Measurements from ENCODE around the gene NSUN4.

The NSUN4 gene

DNA sequence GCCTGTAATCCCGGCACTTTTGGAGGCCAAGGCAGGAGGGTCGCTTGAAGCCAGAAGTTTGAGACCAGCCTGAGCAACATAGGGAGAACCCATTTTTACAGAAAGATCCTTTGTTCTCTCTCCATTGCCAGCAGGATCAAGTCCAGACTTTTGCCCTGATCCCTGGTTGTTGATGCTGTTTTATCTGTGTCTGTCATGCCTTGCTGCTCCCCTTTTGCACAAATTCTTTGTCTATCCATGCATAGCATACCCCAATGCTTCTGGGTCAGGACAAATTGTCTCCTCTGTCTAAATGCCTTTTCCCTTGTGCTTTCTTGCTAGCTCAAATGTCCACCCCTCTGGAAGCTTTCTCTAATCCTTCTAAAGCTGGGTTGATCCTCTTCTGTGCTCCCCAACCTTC is 28.2 kb downstream of the NSUN4 start:
- DNase-seq, result no peak

DNA sequence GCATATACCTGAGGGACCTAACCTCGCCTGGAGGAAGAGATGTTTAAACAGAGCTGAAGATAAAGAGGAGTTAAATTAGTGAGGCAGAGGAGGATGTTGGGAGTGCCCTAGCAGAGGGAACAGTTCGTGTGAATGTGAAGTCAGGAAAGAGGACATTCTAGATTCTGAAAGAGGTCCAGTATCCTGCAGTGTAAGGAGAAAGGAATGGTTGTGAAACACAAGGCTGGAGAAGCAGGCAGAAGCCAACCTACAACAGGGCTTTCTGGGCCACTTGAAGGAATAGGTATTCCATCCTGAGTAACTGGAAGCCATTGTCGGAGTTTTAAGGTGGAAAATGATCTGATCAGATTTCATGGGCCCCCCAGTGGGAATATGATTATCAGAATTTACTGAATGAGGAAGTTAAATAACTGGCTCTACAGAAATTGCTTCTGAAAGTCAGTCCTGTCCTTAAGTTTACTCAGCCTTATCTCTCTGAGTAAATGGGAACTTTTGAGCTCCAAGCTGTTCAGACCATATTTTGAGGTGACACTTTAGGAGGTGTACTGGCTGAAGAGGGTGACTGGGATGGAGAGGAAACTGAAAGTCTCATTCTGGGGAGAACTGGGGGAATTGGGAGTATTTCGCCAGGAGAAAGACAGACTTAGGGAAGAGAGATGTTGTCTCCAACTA is 29.1 kb downstream of the NSUN4 start:
- DNase-seq, result no peak

DNA sequence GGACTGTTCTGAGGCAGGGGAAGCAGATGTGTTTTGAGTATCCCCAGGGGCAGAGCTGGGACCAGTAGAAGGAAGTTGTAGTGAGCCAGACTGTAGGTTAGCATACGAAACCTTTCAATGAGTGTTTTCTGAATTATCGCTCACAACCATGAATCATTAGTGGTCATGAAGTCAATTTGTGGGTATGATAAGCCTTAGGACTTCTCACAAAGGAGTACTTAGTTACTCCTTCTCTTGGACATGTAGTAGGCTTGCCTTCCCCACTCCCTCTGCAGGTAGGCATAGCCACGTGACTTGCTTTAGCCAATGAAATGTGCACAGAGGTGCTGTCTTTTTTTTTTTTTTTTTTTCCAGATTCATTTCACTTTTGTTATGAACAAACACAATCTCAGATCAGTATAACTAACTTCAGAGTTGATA is 29.6 kb downstream of the NSUN4 start:
- no peak for DNase-seq

DNA sequence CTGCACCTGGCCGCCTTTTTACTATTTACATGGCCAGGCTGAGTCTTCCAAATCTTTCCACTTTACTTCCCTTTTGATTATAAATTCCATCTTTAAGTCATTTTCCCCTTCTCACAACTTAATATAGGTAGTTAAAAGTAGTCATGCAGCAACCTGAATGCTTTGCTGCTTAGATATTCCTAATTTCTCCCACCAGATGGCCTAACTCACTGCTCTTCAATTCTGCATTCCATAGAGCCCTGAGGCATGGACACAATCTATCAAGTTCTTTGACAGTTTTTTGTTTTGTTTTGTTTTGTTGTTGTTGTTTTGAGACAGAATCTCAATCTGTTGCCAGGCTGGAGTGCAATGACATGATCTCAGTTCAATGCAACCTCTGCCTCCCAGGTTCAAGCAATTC is 31.8 kb downstream of the NSUN4 start:
- no peak for DNase-seq

DNA sequence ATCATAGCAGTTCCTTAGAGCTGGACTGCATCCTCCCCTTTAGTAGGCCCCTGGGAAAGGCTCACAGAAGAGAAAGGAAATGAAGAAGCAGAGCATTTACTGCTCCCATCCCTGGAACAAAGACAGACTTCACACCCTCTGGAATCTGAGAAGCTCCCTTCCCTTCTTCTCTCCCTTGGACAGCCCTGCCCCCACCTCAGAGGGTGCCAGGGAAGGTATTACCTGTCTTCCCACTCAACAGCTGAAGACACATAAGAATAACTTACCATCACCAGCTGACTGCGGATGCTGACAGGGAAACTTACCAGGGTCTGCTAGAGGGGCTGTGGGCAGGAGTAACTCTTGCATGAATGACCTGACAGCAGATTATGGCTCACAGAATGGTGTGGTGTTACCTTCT is 39.4 kb downstream of the NSUN4 start:
- DNase-seq, result no peak

DNA sequence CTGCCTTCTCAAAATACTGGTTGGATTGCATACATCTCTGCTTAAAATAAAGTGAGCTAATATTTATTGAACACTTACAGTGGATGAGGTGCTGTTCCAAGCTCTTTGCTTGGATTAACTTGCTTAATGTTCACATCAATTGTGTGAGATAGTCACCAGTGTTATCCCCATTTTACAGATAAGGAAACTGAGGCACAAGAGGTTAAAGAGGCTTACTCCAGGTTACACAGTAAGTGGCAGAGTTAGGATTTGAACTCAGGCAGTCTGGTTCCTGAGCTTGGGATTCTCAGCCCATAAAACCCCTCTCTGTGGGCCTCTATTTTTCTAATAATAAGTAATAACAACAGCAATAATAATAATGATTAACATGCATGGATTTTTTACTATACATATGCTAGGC is 39.9 kb downstream of the NSUN4 start:
- no peak for DNase-seq

DNA sequence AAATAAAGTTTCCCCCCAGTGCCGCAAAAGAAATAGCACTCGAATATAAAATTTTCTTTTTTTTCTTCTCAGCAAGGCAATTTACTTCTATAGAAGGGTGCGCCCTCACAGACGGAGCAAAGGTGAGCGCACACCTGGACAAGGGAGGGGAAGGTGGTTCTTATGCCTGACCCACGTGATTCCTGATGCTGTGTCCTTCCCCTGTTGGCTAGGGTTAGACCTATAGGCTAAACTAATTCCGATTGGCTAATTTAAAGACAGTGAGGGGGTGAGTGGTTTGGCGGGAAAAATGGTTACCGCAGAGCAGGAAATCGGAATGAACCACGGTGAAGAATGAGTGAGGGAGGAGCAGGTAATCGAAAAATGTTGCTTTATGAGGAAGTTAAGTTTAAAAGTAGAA is 52.9 kb downstream of the NSUN4 start:
- DNase-seq, result no peak

DNA sequence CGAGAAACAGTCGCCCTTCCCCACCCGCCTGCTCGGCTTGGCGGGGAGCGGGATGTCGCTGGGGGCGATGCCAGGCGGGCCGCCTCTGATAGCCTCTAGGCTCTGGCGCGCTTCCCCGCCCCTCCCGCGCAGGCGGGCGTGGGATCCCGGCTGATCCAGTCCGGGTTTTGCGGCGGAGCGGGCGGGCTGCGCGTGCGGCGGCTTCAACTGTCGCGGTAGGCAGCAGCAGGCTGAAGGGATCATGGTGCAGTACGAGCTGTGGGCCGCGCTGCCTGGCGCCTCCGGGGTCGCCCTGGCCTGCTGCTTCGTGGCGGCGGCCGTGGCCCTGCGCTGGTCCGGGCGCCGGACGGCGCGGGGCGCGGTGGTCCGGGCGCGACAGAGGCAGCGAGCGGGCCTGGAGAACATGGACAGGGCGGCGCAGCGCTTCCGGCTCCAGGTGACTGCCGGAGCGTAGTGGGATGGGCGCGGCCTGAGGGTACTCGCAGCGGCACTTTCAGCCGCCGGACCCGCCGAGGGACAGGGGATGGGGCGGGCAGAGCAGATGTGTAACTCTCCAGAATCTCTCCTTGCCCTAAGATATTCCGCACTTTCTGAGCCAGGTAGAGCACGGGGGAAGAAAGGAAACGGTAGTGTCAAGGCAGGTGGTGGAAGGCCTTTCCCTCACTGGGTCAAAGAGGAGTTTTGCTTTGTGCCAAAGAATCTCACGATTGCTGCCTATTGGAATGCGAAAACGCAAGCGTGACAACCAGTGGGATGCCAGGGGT is 53.7 kb downstream of the NSUN4 start, which contains the start of gene FAAH:
Gene FAAH, plus strand, starts transcription at position 210 of the 764 bp plus-strand sequence. Its CDS starts 32 bp downstream, at position 242.
- DNase-seq, result peak; percentile 42

DNA sequence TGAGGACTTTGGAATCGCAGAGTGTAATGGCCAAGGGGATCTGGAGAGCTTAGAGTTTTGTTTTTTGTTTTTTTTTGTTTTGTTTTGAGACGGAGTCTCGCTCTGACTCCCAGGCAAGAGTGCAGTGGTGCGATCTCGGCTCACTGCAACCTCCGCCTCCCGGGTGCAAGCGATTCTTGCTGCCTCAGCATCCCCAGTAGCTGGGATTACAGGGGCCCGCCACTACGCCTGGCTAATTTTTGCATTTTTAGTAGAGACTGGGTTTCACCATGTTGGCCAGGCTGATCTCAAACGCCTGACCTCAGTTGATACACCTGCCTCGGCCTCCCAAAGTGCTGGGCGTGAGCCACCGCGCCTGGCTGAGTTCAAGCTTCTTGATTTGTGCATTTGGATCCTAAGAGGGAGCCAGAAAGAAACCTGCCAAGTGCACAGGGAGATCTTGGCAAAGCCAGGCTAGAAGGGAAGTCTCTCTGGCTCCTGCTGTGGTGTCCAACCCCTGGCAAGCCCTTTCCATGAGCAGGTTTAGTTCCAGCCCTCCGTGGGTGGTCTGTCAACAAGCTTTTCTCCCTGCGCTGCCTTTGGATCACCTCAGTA is 54.4 kb downstream of the NSUN4 start:
- DNase-seq, result peak; percentile 4

DNA sequence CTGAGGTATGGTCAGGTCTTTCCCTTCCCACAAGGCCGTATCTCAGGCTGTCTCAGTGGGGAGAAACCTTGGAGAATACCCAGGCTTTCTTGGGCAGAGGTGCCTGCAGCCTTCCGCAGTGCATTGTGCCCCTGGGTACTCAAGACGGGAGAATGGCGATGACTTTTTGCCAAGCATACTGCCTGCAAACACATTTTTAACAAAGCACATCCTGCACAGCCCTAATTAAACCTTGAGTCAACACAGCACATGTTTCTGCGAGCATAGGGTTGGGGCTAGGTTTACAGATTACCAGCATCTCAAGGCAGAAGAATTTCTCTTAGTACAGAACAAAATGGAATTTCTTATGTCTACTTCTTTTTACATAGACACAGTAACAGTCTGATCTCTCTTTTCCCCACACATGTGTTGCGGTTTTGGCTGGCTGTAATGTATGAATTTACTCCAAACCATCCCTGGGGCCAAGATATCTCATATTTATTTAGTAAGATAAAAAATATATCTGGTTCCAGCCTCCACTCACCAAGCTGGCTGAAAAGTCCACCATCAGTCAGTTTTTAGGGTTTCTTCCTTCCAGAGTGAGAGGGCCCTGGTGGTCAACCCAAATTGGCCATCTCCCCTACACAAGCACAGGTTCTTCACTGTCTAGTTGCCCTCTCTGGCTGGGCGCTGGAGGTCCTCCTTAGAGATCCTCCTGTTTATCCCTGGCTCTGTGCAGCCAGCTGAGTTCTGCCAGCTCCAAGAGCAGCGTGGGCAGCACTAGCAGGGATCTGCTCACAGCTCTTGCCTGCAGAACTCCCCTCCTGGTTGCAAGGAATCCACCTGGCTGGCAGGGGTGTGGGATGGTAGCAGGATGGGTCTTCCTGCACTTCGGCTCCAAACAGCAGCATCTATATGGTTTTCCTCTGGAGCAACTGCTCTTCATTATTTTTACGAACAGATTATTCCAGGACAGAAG is 56.1 kb downstream of the NSUN4 start:
- peak; percentile 18 for DNase-seq

DNA sequence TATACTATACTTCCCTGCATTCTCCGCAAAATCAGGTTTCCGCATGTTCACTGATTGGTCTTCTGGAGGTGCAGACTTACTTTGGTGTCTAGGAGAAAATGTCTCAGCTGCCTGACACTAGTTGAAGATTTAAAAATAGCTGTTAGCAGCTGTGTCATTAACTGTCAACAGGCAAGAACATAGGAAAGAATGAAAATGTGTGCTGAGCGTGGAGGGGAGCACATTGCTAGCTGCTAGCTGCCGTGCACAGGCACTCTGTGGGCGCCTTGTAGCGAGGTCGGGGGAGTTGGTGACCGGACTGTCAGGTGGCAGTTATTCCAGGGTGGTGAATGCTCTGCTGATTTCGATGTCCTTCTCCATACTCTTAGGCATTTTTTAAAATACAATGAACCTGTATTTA is 58.7 kb downstream of the NSUN4 start:
- no peak for DNase-seq

DNA sequence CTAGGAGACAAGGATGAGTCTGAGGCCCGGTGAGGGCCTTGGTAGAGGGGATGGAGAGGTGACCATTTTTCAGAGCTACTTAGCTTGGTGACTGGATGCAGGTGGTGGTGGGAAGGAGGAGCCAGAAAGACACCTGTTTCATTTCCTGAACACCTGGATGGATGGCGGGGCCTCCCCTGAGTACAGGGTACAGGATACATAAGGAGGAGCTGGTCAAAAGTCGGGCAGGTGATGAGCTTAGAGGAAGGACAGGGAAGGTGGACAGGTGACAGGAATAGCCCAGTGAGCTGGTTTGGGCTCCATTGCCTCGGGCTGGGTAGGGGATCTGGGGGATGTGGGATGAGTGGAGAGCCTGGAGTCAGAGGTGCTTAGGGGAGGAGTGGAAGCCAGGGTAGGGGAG is 59.8 kb downstream of the NSUN4 start:
- DNase-seq, result peak; percentile 3

DNA sequence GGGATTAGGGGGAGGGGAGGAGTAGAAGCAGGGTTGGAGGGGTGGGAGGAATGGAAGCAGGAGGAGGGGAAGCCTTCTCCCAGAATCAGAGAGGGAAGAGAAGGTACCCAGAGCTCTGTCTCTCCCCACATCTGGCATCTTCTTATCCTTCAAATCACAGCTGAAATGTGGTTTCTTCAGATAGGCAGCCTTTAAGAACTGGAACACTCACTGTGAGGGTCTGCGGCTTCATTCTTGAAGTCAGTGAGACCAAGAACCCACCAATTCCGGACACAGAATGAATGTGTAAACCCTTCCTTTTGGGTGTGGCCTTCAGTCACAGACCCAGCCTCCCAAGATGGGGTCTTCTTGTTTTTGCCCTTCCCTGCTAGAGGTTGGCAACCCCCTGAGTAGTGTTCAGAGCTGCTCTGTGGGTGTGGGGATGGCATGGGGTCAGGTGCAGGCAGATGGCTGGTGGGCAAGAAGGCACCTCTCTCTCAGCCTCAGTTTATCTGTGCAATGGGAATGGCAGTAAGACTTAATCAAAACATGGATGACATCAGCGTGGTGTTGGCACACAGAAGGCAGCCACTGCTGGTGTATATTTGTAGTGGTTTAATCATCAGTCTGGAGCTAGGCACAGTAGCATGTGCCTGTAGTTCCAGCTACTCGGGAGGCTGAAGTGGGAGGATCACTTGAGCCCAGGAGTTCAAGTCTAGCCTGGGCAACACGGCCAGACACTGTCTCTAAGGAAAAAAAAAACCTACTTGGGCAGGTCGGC is 60.7 kb downstream of the NSUN4 start:
- DNase-seq, result no peak

DNA sequence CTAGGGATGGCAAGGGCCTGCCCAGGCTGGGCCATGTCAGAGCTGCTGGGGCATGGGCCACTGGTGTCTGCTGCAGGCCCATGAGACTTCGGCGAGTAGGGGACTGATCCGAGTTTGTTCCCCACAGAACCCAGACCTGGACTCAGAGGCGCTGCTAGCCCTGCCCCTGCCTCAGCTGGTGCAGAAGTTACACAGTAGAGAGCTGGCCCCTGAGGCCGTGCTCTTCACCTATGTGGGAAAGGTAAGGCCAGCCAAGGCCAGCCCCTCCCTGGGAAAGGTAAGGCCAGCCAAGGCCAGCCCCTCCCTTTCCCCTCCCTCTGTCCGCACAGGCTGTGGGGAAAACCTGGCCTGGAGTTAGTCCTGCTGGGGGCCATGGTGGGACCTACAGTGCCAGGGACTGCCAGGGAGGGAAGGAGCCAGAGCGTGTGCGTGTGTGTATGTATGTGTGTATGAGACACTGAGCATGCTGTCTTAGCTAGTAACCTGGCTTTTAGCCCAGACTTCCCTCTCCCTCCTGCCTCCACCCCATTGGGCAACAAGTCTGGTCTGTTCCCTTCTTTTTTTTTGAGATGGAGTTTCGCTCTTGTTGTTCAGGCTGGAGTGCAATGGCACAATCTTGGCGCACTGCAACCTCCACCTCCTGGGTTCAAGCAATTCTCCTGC is 61.5 kb downstream of the NSUN4 start:
- peak; percentile 65 for DNase-seq

DNA sequence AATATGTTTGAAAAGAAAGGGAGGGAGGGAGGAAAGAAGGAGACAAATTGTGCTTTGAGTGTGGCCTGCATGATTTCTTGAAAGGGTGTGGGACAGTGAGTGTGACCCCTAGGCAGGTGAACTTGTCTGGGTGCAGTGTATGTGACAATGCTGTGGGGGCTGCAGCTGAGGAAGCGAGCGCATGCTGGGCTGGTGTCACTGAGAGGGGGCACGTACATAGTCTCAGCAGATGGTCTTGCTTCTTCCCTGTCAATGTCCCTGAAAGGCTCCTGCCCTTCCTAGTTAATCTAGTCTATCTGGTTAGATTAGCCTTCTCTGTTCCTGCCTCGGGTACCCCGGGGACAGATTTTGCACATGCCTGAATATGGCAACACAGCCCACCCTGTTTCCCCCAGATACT is 63.3 kb downstream of the NSUN4 start:
- DNase-seq, result no peak

DNA sequence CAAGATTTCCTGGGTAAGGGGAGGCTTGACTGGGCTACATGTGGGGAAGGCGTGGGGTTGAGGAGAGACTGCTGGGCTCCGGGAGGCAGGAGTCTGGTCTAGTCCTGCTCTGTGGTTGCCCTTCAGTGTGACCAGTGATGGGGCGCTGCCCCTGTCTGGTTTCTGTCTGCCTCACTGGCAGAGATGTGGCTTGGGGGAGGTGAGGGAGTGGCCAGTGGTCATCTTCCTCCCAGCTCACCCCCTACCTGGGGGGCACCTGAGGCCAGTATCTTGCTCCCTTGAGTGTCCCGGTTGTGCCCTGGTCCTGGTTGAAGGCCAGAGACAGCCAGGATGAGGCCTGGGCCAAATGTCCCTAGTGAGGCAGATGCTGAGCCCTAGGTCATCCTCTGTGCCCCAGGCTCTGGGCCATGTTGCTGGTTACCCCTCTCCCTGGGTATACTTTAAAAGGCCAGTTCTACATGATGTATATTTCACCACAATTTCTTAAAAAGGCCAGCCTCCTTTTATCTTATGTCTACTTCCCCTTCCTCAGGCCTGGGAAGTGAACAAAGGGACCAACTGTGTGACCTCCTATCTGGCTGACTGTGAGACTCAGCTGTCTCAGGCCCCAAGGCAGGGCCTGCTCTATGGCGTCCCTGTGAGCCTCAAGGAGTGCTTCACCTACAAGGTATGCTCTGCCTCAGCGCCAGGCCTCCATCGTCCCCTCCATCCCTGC is 64.0 kb downstream of the NSUN4 start:
- DNase-seq, result no peak

DNA sequence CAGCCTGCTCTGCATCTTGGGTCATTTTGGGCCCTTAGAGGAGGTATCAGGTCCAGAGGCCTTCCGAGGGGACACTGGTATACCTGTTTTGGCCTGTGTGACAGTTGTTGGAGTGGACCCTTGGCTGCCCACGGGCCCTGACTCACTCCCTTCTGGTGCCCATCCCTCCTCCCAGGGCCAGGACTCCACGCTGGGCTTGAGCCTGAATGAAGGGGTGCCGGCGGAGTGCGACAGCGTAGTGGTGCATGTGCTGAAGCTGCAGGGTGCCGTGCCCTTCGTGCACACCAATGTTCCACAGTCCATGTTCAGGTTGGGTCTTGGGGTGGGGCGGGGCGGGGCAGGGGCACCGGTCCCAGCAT is 64.6 kb downstream of the NSUN4 start:
- DNase-seq, result no peak

DNA sequence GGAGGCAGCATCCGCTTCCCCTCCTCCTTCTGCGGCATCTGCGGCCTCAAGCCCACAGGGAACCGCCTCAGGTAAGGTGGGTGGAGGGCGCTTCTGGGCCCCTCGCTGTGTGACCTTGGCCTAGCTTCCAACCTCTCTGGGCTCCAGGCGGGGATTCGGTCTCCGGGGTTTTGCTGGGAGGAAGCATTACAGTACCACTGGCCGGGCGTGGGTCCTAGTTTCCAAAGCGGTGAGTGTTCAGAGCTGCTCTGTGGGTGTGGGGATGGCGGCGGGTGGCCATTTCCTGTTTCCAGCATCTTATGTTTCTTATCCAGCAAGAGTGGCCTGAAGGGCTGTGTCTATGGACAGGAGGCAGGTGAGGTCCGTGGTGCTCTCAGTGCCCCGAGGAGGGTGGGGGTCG is 65.1 kb downstream of the NSUN4 start:
- DNase-seq, result no peak

DNA sequence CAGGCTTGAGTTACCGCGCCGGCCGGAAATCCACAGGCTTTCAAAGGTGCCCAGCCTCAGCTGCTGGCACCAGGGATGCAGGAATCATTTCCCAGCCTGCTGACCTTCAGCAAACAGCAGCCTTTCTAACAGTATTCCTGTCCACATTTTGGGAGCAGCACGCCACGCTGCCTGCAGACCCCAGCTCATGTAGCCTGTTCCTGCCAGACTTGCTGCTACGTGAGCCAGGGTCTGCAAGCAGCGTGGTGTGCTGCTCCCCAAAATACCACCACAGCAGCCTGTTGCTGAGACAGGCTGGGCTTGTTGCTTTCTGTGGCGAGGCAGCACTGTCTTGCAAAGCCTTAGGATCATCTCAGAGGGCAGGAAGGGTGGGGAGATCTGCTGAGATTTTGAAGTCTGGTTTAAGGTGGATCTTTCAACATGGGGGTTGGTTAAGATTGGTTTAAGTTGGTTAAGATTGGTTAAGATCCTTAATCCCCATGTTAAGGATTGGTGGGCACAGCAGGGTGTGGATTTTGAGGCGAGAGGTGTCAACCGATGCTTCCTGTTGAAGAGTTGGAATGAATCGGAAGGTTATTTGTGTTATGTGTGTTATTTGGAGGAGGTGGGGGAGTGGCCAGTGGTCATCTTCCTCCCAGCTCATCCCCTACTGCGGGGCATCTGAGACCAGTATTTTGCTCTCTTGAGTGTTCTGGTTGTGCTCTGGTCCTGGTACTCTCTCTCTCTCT is 66.4 kb downstream of the NSUN4 start:
- no peak for DNase-seq

DNA sequence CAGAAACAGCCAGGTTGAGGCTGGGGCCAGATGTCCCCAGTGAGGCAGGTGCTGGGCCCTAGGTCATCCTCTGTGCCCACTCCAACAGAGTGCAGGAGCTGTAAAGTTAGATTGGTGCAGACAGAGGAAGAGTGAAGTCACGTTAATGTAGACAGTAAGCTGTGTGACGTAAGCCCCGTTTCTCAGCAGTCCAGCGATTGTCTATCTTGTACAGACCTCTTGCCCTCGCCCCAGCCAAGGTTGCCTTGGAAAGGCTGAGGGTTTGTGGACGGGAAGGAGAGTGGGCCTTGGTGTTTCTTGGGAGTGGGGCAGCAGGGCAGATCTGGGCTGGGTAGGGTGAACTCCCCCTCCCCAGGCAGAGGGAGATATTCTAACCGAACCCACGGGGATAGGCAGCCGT is 67.0 kb downstream of the NSUN4 start:
- DNase-seq, result no peak

All from COR-L47 (cell line).